Heart right ventricle (tissue), 16 donors: ENCODE data around the gene OSBPL10. TPM values are rescaled to one million over a fixed set of nuclear protein-coding genes. Genes with fewer than 3 reads are reported as not detected.

Source experiments
- ATAC-seq, 8 donors: fragments of 200-7000 bp; cut with Tn5 transposase; one replicate each; pipeline ENCODE4 v1.9.1; 2020; ENCODE audit warnings: mild to moderate bottlenecking in 8 of 8, moderate library complexity in 8 of 8, moderate number of reproducible peaks in 1 of 8
- DNase-seq, 2 donors: peaks; one replicate each; pipeline ENCODE4 v3.0.0-alpha.2; 2020
- H3K27ac ChIP-seq, 10 donors: fragments of 200-600 bp; sonication (generic) in 2 of 10; one replicate each; pipeline versions ENCODE4 v1.5.0 to v1.8.0; 2020 to 2022; ENCODE audit warnings: mild to moderate bottlenecking in 3 of 10
- H3K27me3 ChIP-seq, 7 donors: fragments of 200-600 bp; one replicate each; pipeline ENCODE4 v1.8.0; 2021 to 2022; ENCODE audit warnings: mild to moderate bottlenecking in 2 of 7
- H3K36me3 ChIP-seq, 9 donors: fragments of 200-600 bp; sonication (generic) in 1 of 9; one replicate each; pipeline versions ENCODE4 v1.5.0 to v1.8.0; 2020 to 2022; ENCODE audit warnings: mild to moderate bottlenecking in 2 of 9
- H3K4me1 ChIP-seq, 9 donors: fragments of 200-600 bp; sonication (generic) in 1 of 9; one replicate each; pipeline versions ENCODE4 v1.5.0 to v1.8.0; 2020 to 2022; ENCODE audit warnings: mild to moderate bottlenecking in 4 of 9
- H3K4me3 ChIP-seq, 10 donors: fragments of 200-600 bp; sonication (generic) in 2 of 10; one replicate each; pipeline versions ENCODE4 v1.5.0 to v1.8.0; 2020 to 2022; ENCODE audit warnings: mild to moderate bottlenecking in 7 of 10, moderate library complexity in 2 of 10
- H3K9me3 ChIP-seq, 11 donors: fragments of 200-600 bp in 10 of 11; sonication (generic) in 2 of 11; one replicate each; pipeline versions ENCODE4 v1.5.0 to v1.8.0; 2013 to 2022; ENCODE audit warnings: mild to moderate bottlenecking in 2 of 11, control low read depth in 1 of 11, moderate library complexity in 1 of 11
- CTCF ChIP-seq, 9 donors: fragments of 200-600 bp; sonication (generic) in 2 of 9; IDR thresholded peaks; one replicate each; pipeline versions ENCODE4 v1.5.0 to v1.8.0; 2021 to 2022; ENCODE audit warnings: antibody characterized with exemption in 9 of 9, mild to moderate bottlenecking in 5 of 9, moderate library complexity in 1 of 9
- WGBS, 2 donors: extraction: QIAGEN DNeasy Blood & Tissue Kit; methylation state at CpG; one replicate each; pipeline ENCODE4 v1.1.7; 2013; ENCODE audit warnings: inconsistent platforms in 1 of 2; 5-methylcytosine and 5-hydroxymethylcytosine counted together
- intact Hi-C, 10 donors: fragments of 100-400 bp; cut with DNase I; formaldehyde crosslinking; loops; one replicate each; pipeline versions ENCODE4 v1.11.1 to v1.14.2; 2022
- polyA plus RNA-seq, 2 donors: library from polyadenylated mRNA; stranded (reverse); fragments of 200-250 nt; gene quantifications; one replicate each; pipeline ENCODE4 v1.2.3, GENCODE V29; 2013
- total RNA-seq, 10 donors: library from RNA; stranded (reverse); fragmentation: NEBNext Ultra II Directional in 3 of 10; extraction: Animal tissue kit (Norgen Biotek cat#: 25700) in 3 of 10; gene quantifications; one replicate each; pipeline versions ENCODE4 v1.2.1 to v1.2.4, GENCODE V29; 2021 to 2023
- donor health status: Arrhythmogenic right ventricular cardiomyopathy.
- donor health status: ischemic (EF 13 %, LVEDD 7.1; RV severe dilation, severe dysfunction).
- donor health status: healthy with polysubstance abuse.
- donor health status: DM: no; HTN: yes; CAD: no.
- donor health status: DM: no; HTN: no; CAD: no.
- donor health status: ischemic (EF 25% LVEDD 6.9; RV normal size, moderate dysfunction).
- donor health status: ischemic (EF 25% LVEDD 5.7; RV mildly dilated, moderate dysfunction).
- donor health status: healthy.
- donor health status: DM: yes; HTN: yes; CAD: no.
- donor health status: Ischemic cardiomyopathy.
- donor health status: ischemic (EF 35%, LVEDD 5.7; RV mildly dilated, moderate dysfunction).
- donor health status: nonischemic (EF 11% LVEDD 7.7; RV severe dilation, severe dysfunction).
- donor health status: DM: yes; HTN: yes; CAD: no.
- donor health status: PGD.
- donor health status: ischemic (EF 29% LVEDD 5.4; RV normal size, mild dysfunction).
- donor health status: nonischemic (EF 23%, LVEDD 6.1; RV moderate dilation, normal function).

The OSBPL10 gene
- total and polyA plus RNA-seq, 12 donors = 1.2 to 8.5 (median 4.1) TPM

DNA sequence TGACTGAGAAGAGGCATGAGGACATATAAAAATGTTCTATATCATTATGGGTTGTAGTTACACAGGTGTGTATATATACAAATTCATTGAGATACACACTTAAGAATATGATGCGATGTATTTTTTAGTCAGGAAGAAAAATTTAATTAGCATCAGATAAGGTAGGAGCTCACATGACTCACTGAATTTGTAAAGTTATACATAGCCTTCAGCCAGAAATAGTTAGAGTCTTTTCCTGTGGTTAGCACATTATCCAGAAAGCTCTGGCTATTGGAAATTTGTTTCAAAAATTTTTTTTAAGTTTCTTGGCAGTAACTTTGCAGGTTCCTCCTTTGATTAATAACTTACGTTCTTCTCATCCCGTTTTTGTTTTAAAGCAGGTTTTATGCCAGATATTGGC lies 359.7 kb downstream of the OSBPL10 start:
- ATAC-seq (no peak), DNase-seq (no peak)
- no peak for TF ChIP-seq CTCF (IDR thresholded peaks at IDR 0.05)
- H3K36me3 ChIP-seq = peaks cover 0 to 92% (median 22%) of the 10 kb centered on the region in 9 donors
- H3K4me1 ChIP-seq = peaks cover 0 to 20% (median under 1%) of the 10 kb centered on the region in 9 donors
- H3K9me3 ChIP-seq = no peaks in the 10 kb centered on the region
- no peak overlapping the region for H3K27ac ChIP-seq
- no peaks in the 10 kb centered on the region for H3K27me3 ChIP-seq
- 83 to 91% methylated on average over 3 of the region's 3 CpGs for WGBS, 2 donors
- intact Hi-C loops = no loop called here
- no peak overlapping the region for H3K4me3 ChIP-seq

- DNase-seq = no peak
Measured at GRCh38 chr3:31620656-31621055, 360.4 kb downstream of the OSBPL10 start.

GRCh38 chr3:31616711-31617110 lies 364.4 kb downstream of the OSBPL10 start:
- H3K36me3 ChIP-seq = peaks cover 0 to 54% (median 8%) of the 10 kb centered on the region in 9 donors
- WGBS, 2 donors = 89 to 93% methylated on average over 2 of the region's 2 CpGs
- H3K9me3 ChIP-seq = no peaks in the 10 kb centered on the region
- peaks cover 0 to 26% (median 6%) of the 10 kb centered on the region in 9 donors for H3K4me1 ChIP-seq
- no peak overlapping the region for H3K4me3 ChIP-seq
- DNase-seq (no peak), ATAC-seq (no peak)
- intact Hi-C loops = loop anchor here in 4 of 10 donors (10.0 kb wide), 3 partner anchors 148 to 528 kb away; no protein-coding TSS in a partner anchor
- no peak for TF ChIP-seq CTCF (IDR thresholded peaks at IDR 0.05)
- H3K27ac ChIP-seq = no peak overlapping the region
- no peaks in the 10 kb centered on the region for H3K27me3 ChIP-seq

More at GRCh38 chr3:31620656-31621055, 360.4 kb downstream of the OSBPL10 start:
- ATAC-seq = no peak
- H3K27ac ChIP-seq = no peak overlapping the region
- H3K36me3 ChIP-seq = peaks cover 0 to 87% (median 20%) of the 10 kb centered on the region in 9 donors
- TF ChIP-seq CTCF (IDR thresholded peaks at IDR 0.05) = no peak
- 92 to 93% methylated on average over 1 of the region's 1 CpG for WGBS, 2 donors
- H3K27me3 ChIP-seq = no peaks in the 10 kb centered on the region
- H3K9me3 ChIP-seq = no peaks in the 10 kb centered on the region
- intact Hi-C loops = no loop called here
- no peak overlapping the region for H3K4me3 ChIP-seq
- peaks cover 0 to 26% (median 4%) of the 10 kb centered on the region in 9 donors for H3K4me1 ChIP-seq

GRCh38 chr3:31615071-31615875 lies 365.8 kb downstream of the OSBPL10 start:
- Histone ChIP-seq H3K27ac (no peak overlapping the region), H3K4me1 (peaks cover 0 to 26% (median 3%) of the 10 kb centered on the region in 9 donors), H3K36me3 (peaks cover 0 to 39% (median 8%) of the 10 kb centered on the region in 9 donors), H3K9me3 (no peaks in the 10 kb centered on the region), H3K4me3 (no peak overlapping the region), H3K27me3 (no peaks in the 10 kb centered on the region)
- 89 to 90% methylated on average over 4 of the region's 4 CpGs for WGBS, 2 donors
- TF ChIP-seq CTCF (IDR thresholded peaks at IDR 0.05) = no peak
- intact Hi-C loops = loop anchor here in 4 of 10 donors (10.0 kb wide), 3 partner anchors 150 to 530 kb away; no protein-coding TSS in a partner anchor
- DNase-seq (no peak), ATAC-seq (no peak)
